ENCODE data around the gene ELP4.
A peak's percentile ranks its signal among the peaks of the same experiment; 100 is the strongest.
"Not testable (repeated sequence)": the region's sequence is repeated elsewhere in the genome, so short reads cannot be mapped to it uniquely, and the experiment has no call there.

ELP4 gene

DNA sequence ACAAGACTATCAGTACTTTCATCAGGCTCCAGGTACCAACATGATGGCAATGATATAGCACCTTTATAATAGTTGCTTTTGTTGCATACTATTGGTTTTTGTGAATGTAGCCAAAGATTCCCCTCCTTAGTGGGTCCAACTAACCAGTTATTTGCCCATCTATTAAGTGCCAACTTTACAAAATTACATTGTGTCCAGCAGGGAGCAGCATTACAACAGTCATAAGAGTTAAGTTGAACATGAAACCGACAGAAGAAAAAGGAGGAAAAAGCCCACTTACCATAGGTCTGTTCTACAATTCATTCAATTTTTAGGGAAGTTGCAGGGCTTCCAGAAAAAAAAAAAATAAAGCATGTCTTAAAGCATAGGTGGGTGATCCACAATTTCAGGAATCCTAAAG lies 21.7 kb upstream of the ELP4 start:
- no peaks in the 10 kb centered on the region for H3K27me3 ChIP-seq
- H3K27ac ChIP-seq: no peak overlapping the region
- no peak overlapping the region for H3K4me2 ChIP-seq
- no peak overlapping the region for H3K9ac ChIP-seq
- no peak overlapping the region for H3K4me3 ChIP-seq
- peaks cover 0 to 36% (median 8%) of the 10 kb centered on the region in 11 experiments; a peak in 11 of 22 replicates for H3K36me3 ChIP-seq
- H3K9me3 ChIP-seq (replicated peaks in 1 of 11): peaks cover 0 to 2% (median 0%) of the 10 kb centered on the region in 11 experiments; a peak in 4 of 22 replicates
- H3K4me1 ChIP-seq: no peaks in the 10 kb centered on the region
- peaks cover 0 to 7% (median 0%) of the 10 kb centered on the region in 11 experiments; a peak in 3 of 22 replicates for H4K20me1 ChIP-seq
- no peak for TF ChIP-seq Cebpa-rat (IDR thresholded peaks at IDR 0.05)

DNA sequence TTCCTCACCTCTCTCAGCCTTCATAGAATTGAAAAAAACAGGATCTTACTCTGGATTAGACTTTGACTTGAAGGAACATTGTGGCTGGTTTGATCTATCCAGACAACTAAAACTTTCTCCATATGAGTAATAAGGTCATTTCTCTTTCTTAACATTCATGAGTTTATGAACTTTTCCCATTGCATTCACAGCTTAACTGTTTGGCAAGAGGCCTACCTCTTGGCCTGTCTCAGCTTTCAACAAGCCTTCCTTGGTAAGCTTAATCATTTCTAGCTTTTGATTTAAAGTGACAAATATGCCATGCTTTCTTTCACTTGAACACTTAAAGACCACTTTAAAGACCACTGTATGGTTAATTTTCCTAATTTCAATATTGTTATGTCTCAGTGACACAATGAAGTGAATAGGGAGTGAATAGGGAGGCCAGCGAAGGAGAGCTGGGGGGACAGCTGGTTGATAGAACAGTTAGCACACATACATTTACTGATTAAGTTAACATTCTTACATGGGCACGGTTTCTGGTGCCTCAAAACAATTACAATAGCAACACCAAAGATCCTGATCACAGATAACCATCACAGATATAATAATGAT lies 17.1 kb upstream of the ELP4 start:
- Histone ChIP-seq H3K9me3 (replicated peaks in 1 of 11) (peaks cover 24 to 34% (median 28%) of the 10 kb centered on the region in 11 experiments; a peak in 21 of 22 replicates), H3K36me3 (peaks cover 21 to 65% (median 39%) of the 10 kb centered on the region in 11 experiments), H3K4me2 (no peak overlapping the region), H3K4me3 (no peak overlapping the region), H3K9ac (no peak overlapping the region), H3K27me3 (no peaks in the 10 kb centered on the region), H3K4me1 (no peaks in the 10 kb centered on the region), H3K27ac (no peak overlapping the region), H4K20me1 (peaks cover 0 to 13% (median 0%) of the 10 kb centered on the region in 11 experiments; a peak in 3 of 22 replicates)
- no peak for TF ChIP-seq Cebpa-rat (IDR thresholded peaks at IDR 0.05)

- Histone ChIP-seq H3K27me3 (no peaks in the 10 kb centered on the region), H3K4me3 (no peak overlapping the region), H4K20me1 (peaks cover 0 to 13% (median 0%) of the 10 kb centered on the region in 11 experiments; a peak in 1 of 22 replicates), H3K36me3 (peaks cover 21 to 61% (median 41%) of the 10 kb centered on the region in 11 experiments), H3K9me3 (replicated peaks in 1 of 11) (peaks cover 24 to 38% (median 28%) of the 10 kb centered on the region in 11 experiments), H3K27ac (no peak overlapping the region), H3K4me1 (no peaks in the 10 kb centered on the region), H3K4me2 (no peak overlapping the region), H3K9ac (no peak overlapping the region)
- TF ChIP-seq Cebpa-rat (IDR thresholded peaks at IDR 0.05): no peak
Measured at GRCh38 chr11:31493235-31493634, 16.3 kb upstream of the ELP4 start.

DNA sequence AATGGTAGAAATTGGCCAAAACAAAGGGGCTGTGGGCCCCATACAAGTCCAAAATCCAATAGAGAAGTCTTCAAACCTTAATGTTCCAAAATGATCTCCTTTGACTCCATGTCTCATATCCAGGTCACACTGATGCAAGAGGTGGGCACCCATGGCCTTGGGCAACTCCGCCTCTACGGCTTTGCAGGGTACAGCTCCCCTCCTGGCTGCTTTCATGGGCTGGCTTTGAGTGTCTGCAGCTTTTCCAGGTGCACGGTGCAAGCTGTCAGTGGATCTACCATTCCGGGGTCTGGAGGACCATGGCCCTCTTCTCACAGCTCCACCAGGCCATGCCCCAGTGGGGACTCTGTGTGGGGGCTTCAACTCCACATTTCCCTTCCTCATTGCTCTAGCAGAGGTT lies 15.8 kb upstream of the ELP4 start:
- not testable (repeated sequence) for H3K4me1 ChIP-seq, H3K27ac ChIP-seq, H3K9ac ChIP-seq, H3K4me3 ChIP-seq, H3K4me2 ChIP-seq, H3K27me3 ChIP-seq
- Histone ChIP-seq H3K36me3 (peaks cover 22 to 64% (median 41%) of the 10 kb centered on the region in 11 experiments), H3K9me3 (replicated peaks in 1 of 11) (peaks cover 24 to 38% (median 28%) of the 10 kb centered on the region in 11 experiments), H4K20me1 (peaks cover 0 to 13% (median 0%) of the 10 kb centered on the region in 11 experiments; a peak in 1 of 22 replicates)

DNA sequence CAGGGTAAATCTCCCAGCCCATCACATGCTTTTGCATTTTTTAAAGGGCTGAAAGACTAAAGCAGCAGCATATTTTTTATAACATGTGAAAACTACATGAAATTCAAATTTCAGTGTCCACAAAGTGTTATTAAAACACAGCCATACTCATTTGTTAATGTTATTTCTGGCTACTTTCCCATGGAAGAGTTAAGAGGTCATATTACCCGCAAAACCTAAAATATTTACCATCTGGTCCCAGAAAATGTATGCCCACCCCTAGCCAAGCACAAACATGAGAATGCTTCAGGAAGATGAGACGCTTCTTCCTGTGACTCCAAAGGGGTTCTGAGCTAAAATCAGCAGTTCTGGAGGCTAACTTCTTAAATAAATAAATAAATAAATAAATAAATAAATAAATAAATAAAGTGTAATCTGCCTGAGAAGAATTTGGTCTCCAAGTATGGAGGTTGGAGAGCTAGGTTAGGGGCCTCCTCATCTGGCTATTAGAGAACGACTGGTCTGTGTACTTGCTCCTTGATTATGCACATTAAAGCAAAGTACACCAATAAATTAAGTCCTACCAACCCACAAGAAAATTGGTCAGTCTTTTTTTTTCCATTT lies 9.9 kb upstream of the ELP4 start:
- Histone ChIP-seq H3K27me3 (no peaks in the 10 kb centered on the region), H3K27ac (no peak overlapping the region), H3K9ac (no peak overlapping the region), H3K4me2 (no peak overlapping the region), H3K4me1 (no peaks in the 10 kb centered on the region), H3K36me3 (peaks cover 19 to 61% (median 47%) of the 10 kb centered on the region in 11 experiments; a peak in 21 of 22 replicates), H3K9me3 (replicated peaks in 1 of 11) (peaks cover 4 to 35% (median 21%) of the 10 kb centered on the region in 11 experiments), H4K20me1 (no peaks in the 10 kb centered on the region), H3K4me3 (no peak overlapping the region)
- TF ChIP-seq Cebpa-rat (IDR thresholded peaks at IDR 0.05): no peak

DNA sequence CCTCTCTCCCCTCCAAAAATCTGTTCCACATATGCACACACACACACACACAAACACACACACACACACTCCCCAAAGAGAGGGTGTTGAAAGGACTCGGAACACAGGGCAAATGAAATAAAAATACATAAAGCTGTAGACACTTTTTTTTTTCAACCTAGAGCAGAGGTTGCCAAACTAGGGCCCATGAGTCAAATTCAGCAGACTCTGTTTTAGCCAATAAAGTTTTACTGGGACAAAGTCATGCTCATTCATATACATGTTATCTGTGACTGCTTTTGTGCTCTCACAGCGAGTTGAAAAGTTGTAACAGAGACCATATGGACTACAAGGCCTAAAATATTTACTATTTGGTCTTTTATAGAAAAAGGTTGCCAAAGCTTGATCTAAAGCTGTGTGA lies 9.0 kb upstream of the ELP4 start:
- Histone ChIP-seq H3K4me2 (no peak overlapping the region), H3K9me3 (replicated peaks in 1 of 11) (peaks cover 0 to 26% (median 13%) of the 10 kb centered on the region in 11 experiments; a peak in 12 of 22 replicates)

DNA sequence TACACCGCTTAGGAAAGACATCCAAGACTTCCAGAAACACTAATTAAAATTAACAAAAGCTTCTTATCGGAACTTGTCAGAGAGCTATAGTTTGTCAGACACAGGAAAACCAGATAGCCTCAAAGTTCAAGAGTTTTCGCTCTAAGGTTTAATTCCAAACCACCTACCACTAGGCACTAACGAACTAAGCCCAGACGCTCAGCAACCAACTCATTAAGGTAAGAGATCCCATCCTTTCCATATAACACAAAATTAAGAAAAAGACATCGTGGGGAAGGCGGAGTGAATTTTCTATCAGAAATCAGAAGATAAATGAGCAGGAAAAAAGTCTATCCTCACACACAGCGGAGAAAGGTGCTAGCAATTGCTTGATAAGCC lies 527 bp upstream of the ELP4 start:
- H3K27ac ChIP-seq: peak overlapping the region in 10 of 11 experiments; percentile 59 to 89 (median 80); a peak in 20 of 22 replicates

More for the DNA sequence above, 9.0 kb upstream of the ELP4 start:
- H3K4me3 ChIP-seq: no peak overlapping the region
- no peak overlapping the region for H3K27ac ChIP-seq
- TF ChIP-seq Cebpa-rat (IDR thresholded peaks at IDR 0.05): no peak
- no peaks in the 10 kb centered on the region for H3K27me3 ChIP-seq
- no peak overlapping the region for H3K9ac ChIP-seq
- peaks cover 0 to 7% (median 0%) of the 10 kb centered on the region in 11 experiments; a peak in 2 of 22 replicates for H4K20me1 ChIP-seq
- no peaks in the 10 kb centered on the region for H3K4me1 ChIP-seq
- H3K36me3 ChIP-seq: peaks cover 24 to 61% (median 45%) of the 10 kb centered on the region in 11 experiments; a peak in 20 of 22 replicates

DNA sequence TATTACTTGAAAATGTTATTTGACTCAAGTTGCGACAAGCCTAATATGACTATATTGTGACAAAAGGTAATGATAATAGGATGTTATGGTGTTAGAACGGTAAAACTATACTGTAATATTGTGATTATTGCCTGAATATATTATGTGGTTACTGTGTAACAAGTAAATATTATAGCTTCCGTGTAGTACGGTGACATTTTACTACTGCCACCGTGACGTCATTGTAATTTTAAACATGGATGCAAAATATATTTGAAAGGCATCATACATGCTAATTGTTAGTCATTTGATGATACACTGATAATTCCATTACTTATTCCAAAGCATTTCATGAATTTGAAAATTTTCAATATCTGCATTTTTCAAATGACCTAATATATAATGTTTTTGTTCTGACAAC lies 2.5 kb downstream of the ELP4 start:
- no peak for TF ChIP-seq Cebpa-rat (IDR thresholded peaks at IDR 0.05)
- Histone ChIP-seq H3K9me3 (replicated peaks in 1 of 11) (no peaks in the 10 kb centered on the region), H3K27me3 (no peaks in the 10 kb centered on the region), H3K36me3 (peaks cover 0 to under 1% (median 0%) of the 10 kb centered on the region in 11 experiments; a peak in 1 of 22 replicates), H3K4me1 (peaks cover 9 to 30% (median 25%) of the 10 kb centered on the region in 10 experiments; a peak in 19 of 20 replicates), H3K27ac (no peak overlapping the region), H4K20me1 (no peaks in the 10 kb centered on the region; a peak in 1 of 22 replicates), H3K4me3 (no peak overlapping the region), H3K9ac (no peak overlapping the region), H3K4me2 (0 out of 22 replicates have a peak overlapping the region, but pooled peaks of 2 of the 11 experiments have one; percentile 74 to 82)

More for the DNA sequence above, 527 bp upstream of the ELP4 start:
- H3K4me3 ChIP-seq: peak overlapping the region; percentile 82 to 98 (median 86)
- no peak for TF ChIP-seq Cebpa-rat (IDR thresholded peaks at IDR 0.05)
- peak overlapping the region; percentile 52 to 94 (median 74) for H3K4me2 ChIP-seq
- H3K9me3 ChIP-seq (replicated peaks in 1 of 11): no peaks in the 10 kb centered on the region
- H3K9ac ChIP-seq: peak overlapping the region; percentile 83 to 88 (median 86)
- H3K27me3 ChIP-seq: no peaks in the 10 kb centered on the region
- H3K4me1 ChIP-seq: peaks cover 9 to 30% (median 25%) of the 10 kb centered on the region in 10 experiments; a peak in 19 of 20 replicates
- peaks cover 4 to 31% (median 14%) of the 10 kb centered on the region in 11 experiments; a peak in 19 of 22 replicates for H3K36me3 ChIP-seq
- H4K20me1 ChIP-seq: peaks cover 0 to 7% (median 0%) of the 10 kb centered on the region in 11 experiments; a peak in 3 of 22 replicates

- H3K36me3 ChIP-seq: peaks cover 0 to 20% (median 5%) of the 10 kb centered on the region in 11 experiments; a peak in 10 of 22 replicates
- no peak overlapping the region for H3K27ac ChIP-seq
- H3K9ac ChIP-seq: no peak overlapping the region
- no peaks in the 10 kb centered on the region for H3K4me1 ChIP-seq
- TF ChIP-seq Cebpa-rat (IDR thresholded peaks at IDR 0.05): no peak
- H3K4me3 ChIP-seq: no peak overlapping the region
- no peak overlapping the region for H3K4me2 ChIP-seq
- no peaks in the 10 kb centered on the region for H4K20me1 ChIP-seq
- H3K27me3 ChIP-seq: no peaks in the 10 kb centered on the region
- 0 out of 22 replicates have a peak, but pooled peaks cover 0 to 3% (median 0%) of the 10 kb centered on the region in 11 experiments for H3K9me3 ChIP-seq (replicated peaks in 1 of 11)
Measured at GRCh38 chr11:31521497-31522150, 12.1 kb downstream of the ELP4 start.
